ENCODE data around the gene TMC3. TPM values are rescaled to one million over a fixed set of nuclear protein-coding genes. Genes with fewer than 3 reads are reported as not detected.

The TMC3 gene
- total and polyA plus RNA-seq, 2 of the 13 experiments (the other 11 are each of a cell fraction or from before 2014, with no cell fraction given) = not detected

DNA sequence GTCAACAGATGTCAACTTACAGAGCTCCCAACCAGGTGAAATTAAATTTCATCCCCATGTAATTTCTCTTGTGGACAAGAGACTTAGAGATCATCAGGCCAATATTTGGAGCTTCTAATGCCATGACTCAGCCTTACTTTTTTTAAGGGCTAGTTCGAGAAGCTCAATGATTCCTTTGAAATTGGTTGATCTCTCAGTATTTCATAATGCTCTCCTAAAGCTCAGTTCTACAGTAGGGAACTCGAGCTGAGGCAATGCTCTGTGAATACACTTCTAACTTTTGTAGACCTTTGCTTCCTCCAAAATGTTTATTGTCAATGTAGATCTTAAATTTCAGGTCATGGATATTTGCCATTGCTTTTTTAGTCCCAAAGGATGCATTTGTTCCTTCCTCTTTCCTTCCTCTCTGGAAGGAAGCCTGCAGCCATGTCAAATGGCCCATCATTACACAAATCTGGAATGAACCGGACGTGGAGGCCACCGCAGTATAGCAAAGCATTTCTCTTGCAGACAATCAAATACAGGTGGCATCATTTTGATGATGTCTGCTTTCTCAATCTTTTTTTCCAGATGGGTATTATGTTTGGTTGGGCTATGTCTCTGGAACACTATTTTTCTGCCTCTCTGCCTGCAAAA, 78.4 kb downstream of the TMC3 start:
- CTCF ChIA-PET (ENCODE audit: low intra/inter-chr PET ratio, low total read pairs) = no interaction called here
- H3K27me3 ChIP-seq (ENCODE audit: control insufficient read depth in 1 of 2, insufficient read depth in 2 of 2, low read length in 2 of 2) = peaks cover 0 to 30% of the 10 kb centered on the region in 2 experiments; a peak in 2 of 5 replicates

More for the DNA sequence above, 78.4 kb downstream of the TMC3 start:
- Histone ChIP-seq H3K36me3 (replicated peaks in 1 of 2; ENCODE audit: control insufficient read depth in 1 of 2, insufficient read depth in 2 of 2, low read length in 2 of 2) (no peaks in the 10 kb centered on the region), H3K4me2 (ENCODE audit: low read depth, low read length) (no peak overlapping the region), H3K9ac (ENCODE audit: insufficient read depth, low read depth, low read length) (no peak overlapping the region), H3K4me3 (replicated peaks in 1 of 3; ENCODE audit: insufficient read depth in 1 of 3, low read depth in 2 of 3, low read length in 3 of 3) (no peak overlapping the region), H2AFZ (ENCODE audit: low read length) (no peak overlapping the region), H3K4me1 (ENCODE audit: insufficient read depth, low read length) (no peaks in the 10 kb centered on the region), H3K9me3 (ENCODE audit: low read length) (no peaks in the 10 kb centered on the region), H3K27ac (ENCODE audit: extremely low read length, insufficient read depth, low read length) (no peak overlapping the region), H3K79me2 (ENCODE audit: insufficient read depth, low read length) (no peaks in the 10 kb centered on the region), H4K20me1 (ENCODE audit: insufficient read depth, low read length) (no peaks in the 10 kb centered on the region)
- in situ Hi-C loops (cut with HindIII; ENCODE audit: extremely low pct_ligation_motif_present, low pct_unique_long_range_greater_than_20kb) (no loop called here), intact Hi-C loops (cut with micrococcal nuclease; ENCODE audit: unreplicated experiment) (no loop called here)
- no TSS peak for BruUV-seq (replicated peaks)
- DNase-seq (ENCODE audit: low spot score) = no peak
- no peak for FAIRE-seq
- POLR2A ChIA-PET = no interaction called here
- 20% methylated on average over 5 of the region's 5 CpGs for WGBS (ENCODE audit: low lambda C conversion rate)
- no peak for ATAC-seq
- no peak for TF ChIP-seq MED1 (CRISPR knock-in tag; IDR thresholded peaks at IDR 0.05)
- TF ChIP-seq, protein P1, sequence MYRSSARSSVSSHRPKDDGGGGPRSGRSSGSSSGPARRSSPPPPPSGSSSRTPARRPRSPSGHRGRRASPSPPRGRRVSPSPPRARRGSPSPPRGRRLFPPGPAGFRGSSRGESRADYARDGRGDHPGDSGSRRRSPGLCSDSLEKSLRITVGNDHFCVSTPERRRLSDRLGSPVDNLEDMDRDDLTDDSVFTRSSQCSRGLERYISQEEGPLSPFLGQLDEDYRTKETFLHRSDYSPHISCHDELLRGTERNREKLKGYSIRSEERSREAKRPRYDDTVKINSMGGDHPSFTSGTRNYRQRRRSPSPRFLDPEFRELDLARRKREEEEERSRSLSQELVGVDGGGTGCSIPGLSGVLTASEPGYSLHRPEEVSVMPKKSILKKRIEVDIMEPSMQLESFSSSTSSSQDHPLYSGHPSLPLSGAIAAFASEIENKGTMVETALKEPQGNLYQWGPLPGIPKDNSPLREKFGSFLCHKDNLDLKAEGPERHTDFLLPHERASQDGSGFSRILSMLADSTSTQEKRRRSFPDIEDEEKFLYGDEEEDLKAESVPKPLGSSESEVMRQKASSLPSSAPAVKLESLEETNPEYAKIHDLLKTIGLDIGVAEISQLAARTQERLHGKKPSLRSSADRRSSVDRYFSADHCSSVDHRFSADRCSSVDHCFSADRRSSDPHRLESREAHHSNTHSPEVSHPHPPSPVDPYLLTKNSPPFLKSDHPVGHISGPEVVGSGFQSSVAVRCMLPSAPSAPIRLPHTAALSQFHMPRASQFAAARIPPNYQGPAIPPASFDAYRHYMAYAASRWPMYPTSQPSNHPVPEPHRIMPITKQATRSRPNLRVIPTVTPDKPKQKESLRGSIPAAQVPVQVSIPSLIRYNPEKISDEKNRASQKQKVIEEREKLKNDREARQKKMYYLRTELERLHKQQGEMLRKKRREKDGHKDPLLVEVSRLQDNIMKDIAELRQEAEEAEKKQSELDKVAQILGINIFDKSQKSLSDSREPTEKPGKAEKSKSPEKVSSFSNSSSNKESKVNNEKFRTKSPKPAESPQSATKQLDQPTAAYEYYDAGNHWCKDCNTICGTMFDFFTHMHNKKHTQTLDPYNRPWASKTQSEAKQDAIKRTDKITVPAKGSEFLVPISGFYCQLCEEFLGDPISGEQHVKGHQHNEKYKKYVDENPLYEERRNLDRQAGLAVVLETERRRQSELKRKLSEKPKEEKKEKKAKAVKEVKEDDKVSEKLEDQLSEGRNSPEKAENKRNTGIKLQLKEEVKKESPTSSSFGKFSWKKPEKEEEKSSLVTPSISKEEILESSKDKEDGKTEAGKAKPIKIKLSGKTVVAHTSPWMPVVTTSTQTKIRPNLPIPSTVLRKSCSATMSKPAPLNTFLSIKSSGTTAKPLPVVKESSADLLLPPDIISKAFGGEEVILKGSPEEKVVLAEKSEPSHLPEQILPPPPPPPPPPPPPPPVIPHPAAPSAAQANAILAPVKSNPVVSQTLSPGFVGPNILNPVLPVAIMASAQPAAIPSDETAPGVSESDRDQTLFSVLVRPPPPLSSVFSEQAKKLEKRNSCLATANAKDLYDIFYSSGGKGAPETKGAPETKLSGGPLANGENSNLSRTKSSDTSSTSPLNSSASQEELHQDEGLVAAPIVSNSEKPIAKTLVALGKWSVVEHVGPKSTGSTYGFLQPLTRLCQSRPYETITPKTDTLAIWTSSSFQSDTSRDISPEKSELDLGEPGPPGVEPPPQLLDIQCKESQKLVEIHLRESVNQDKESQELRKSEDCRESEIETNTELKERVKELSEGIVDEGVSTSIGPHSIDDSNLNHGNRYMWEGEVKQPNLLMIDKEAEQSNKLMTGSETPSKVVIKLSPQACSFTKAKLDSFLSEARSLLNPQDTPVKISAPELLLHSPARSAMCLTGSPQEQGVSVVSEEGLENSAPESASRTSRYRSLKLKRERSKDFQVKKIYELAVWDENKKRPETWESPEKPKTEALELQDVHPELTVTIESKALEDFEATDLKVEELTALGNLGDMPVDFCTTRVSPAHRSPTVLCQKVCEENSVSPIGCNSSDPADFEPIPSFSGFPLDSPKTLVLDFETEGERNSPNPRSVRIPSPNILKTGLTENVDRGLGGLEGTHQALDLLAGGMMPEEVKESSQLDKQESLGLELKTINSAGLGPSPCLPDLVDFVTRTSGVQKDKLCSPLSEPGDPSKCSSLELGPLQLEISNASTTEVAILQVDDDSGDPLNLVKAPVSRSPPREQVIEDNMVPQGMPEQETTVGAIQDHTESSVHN (CRISPR knock-in tag; IDR thresholded peaks at IDR 0.05) = no peak

All from HepG2 (cell line).